GM10266 (cell line): ENCODE results near the gene ULK4.
"Not testable (repeated sequence)": the region's sequence is repeated elsewhere in the genome, so short reads cannot be mapped to it uniquely, and the experiment has no call there.

Source experiments
- DNase-seq: peaks from one replicate; pipeline ENCODE4 v3.0.0; 2012; ENCODE audit errors: extremely low spot score
- TF ChIP-seq, protein P1 (sequence below): IDR thresholded peaks from 2 replicates; pipeline ENCODE4 v1.5.1; 2012; ENCODE audit warnings: mild to moderate bottlenecking, low read depth; ENCODE audit not compliant: control insufficient read depth, insufficient read depth; ENCODE audit errors: missing control alignments

Gene ULK4

DNA sequence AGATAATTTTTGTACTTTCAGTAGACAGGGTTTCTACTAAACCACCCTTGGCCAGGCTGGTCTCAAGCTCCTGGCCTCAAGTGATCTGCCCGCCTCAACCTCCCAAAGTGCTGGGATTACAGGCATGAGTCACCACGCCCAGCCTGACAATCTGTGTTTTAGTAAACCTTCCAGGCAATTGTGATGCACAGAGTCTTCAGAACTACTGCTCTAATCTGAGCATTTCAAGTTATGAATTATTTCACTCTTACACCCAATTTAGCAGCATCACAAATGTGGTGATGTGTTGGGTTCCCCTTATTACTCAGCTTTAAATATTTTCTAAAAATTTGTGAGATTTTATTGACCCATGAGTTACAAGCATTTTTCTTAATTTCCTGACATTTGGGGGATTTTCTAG, 94.4 kb downstream of the ULK4 start:
- TF ChIP-seq, protein P1, sequence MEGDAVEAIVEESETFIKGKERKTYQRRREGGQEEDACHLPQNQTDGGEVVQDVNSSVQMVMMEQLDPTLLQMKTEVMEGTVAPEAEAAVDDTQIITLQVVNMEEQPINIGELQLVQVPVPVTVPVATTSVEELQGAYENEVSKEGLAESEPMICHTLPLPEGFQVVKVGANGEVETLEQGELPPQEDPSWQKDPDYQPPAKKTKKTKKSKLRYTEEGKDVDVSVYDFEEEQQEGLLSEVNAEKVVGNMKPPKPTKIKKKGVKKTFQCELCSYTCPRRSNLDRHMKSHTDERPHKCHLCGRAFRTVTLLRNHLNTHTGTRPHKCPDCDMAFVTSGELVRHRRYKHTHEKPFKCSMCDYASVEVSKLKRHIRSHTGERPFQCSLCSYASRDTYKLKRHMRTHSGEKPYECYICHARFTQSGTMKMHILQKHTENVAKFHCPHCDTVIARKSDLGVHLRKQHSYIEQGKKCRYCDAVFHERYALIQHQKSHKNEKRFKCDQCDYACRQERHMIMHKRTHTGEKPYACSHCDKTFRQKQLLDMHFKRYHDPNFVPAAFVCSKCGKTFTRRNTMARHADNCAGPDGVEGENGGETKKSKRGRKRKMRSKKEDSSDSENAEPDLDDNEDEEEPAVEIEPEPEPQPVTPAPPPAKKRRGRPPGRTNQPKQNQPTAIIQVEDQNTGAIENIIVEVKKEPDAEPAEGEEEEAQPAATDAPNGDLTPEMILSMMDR = no peak
- no peak for DNase-seq

DNA sequence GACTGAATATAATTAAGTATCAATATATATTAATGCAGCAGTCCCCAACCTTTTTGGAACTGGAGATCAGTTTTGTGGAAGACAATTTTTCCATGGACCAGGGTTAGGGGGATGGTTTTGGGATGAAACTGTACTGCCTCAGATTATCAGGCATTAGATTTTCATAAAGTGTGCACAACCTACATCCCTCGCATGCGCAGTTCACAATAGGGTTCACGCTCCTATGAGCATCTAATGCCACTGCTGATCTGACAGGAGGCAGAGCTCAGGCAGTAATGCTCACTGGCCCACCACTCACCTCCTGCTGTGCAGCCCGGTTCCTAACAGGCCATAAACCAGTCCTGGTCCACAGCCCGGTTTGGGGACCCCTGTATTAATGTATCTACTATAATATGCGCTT, 95.6 kb downstream of the ULK4 start:
- TF ChIP-seq, protein P1 = no peak
- DNase-seq = no peak

DNA sequence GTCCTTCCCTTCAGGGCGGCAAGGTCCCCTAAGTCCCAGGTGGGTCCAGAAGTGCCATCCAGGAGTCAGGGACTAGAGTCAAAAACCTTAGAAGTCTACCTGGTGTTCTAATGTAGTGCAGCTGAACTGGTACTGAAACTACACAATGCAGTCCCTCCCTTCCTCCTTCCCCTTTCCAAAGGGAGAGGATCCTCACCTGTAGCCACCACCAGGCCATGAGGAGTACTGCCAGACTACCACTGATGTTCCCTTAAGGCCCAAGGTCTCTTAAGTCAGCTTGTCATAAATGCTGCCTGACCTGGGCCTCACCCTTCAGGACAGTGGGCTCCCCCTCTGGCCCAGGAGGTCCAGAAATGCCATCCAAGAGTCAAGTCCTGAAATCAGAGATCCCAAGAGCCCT, 98.9 kb downstream of the ULK4 start:
- TF ChIP-seq, protein P1 = no peak
- no peak for DNase-seq

DNA sequence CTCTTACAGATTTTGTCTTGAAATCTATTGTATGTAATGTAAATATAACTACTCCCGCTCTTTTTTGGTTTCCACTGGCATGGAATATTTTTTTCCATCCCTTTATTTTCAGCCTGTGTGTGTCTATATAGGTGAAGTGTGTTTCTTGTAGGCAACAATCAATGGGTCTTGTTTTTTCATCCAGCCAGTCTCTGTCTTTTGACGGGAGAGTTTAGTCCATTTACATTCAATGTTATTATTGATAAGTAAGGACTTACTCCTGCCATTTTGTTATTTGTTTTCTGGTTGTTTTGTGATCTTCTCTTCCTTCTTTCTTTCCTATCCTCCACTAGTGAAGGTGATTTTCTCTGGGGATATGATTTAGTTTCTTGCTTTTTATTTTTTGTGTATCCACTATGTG, 101.4 kb downstream of the ULK4 start:
- not testable (repeated sequence) for DNase-seq

DNA sequence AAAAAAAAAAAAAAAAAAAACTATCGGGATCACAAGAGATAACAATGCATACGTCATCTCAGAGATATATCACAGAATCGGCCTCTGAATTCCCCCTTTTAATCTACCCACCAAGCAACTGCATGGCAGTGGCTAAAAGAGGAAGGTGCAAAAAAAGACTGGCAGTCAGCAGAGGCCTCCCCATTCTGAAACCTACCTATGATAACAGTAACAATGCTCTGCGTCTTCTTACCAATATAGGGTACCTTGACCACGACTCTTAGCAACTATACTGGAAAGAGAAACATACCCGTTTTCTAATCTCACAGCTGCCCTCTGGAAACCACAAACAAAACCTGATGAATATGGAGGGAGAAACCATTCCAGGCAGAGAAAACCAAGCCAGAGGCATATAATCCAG, 106.9 kb downstream of the ULK4 start:
- TF ChIP-seq, protein P1 = no peak
- no peak for DNase-seq

DNA sequence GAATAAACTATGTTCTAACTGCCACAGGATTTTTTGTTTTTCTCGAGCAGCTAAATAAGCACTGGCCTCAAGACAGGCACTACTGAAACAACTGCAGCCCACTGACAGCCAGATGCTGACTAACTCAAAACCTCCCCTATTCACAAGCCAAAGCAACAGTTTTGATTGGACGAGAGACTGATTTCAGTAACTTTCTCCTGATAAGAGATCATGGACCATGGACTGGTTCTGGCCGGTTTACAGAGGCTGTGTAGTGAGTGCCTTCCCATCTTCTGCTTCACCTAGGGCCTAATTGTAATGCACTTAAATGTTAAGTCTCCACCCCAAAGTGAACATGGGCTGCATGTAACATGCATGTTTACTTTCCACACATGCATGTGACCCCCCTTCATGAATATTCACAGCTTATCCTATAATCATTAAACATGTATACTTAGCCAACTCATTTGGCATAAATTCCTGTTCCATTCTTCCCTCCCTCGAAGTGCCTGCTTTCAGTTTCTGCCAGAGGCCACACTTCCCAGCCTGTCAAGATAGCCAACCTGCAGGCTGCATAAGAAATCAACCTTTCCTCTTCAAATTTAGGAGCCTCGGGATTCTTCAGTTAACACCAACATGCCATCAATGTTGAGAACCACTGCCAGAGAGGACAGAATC, 108.2 kb downstream of the ULK4 start:
- DNase-seq = no peak
- TF ChIP-seq, protein P1 = no peak

DNA sequence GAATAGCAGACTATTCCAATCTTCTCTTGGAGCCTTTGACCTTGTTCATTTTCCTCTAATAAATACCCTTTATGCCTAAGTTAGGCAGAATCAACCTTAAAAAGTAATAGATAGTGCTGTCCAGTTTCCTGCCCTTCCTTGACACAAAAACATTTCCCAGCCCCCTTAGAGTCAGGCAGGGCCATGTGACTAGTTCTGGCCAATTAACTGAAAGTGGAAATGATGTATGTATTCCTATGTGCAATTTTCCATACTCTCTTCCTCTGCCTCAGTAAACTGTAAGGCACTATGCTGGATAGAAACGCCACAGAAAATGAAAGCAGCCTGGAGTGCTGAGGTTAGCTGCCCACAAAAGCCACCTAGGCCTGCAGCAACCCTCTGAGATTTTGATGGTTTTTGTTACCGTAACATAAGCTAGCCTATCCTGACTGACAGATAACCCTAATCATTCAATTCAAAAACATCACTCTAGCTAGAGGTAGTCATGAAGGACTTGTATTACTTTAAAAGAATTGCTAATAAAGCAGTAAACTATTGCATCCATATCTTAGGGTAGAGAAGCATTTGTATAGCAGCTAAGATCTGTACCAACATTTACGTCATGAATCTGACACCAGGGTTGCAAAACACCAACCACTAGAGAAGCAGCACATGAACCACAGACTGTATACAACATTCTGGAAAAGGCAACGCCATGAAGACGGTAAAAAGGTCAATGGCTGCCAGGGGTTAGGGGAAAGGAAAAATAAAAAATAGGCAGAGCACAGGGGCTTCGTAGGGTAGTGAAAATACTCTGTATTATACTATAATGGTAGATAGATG, 112.9 kb downstream of the ULK4 start:
- no peak for DNase-seq

More for the DNA sequence above, 112.9 kb downstream of the ULK4 start:
- TF ChIP-seq, protein P1 = no peak
